Posterior cingulate gyrus (tissue), 11 donors: ENCODE results near the gene NDUFA8.

ENCODE experiments used
- DNase-seq, 10 donors: peaks; one replicate each; pipeline versions ENCODE4 v3.0.0 to v3.0.0-alpha.2; 2020 to 2021; ENCODE audit warnings: mixed read lengths in 3 of 10
- intact Hi-C: fragments of 100-400 bp; cut with DNase I; formaldehyde crosslinking; loops from one replicate; pipeline ENCODE4 v1.15.1; 2023

The NDUFA8 gene

DNA sequence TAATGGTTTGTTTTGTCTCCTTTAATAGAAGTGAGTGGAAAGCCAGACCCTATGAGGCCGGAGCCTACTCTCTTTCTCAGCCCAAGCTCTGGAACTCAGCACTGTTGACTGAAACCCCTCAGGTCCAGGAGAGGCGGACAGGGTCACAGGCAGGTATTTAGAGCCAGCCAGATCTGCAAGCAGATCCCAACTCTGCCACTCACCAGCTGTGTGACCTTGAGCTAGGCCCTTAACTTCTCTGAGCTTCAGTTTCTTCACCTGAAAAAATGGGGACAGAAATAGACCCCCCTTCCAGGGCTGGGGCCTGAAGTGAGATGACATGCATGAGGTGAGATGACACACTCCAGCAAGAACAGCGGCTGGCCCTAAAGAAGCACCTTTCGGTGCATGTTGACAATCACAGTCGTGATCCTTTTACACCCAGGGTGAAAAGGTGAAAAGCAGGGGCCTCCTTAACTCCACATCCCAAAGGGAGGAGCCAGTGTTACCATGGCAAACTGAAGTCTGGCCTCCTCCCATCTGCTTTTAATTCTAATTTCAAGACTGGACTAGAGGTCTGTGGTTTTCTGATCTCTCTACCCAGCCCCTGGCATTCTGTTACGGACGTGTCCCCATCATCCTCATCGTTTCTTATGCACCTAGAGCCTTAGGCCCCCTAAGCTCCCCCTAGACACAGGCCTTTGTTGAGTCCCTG, 27.3 kb upstream of the NDUFA8 start:
- no peak for DNase-seq
- intact Hi-C loops: no loop called here

DNA sequence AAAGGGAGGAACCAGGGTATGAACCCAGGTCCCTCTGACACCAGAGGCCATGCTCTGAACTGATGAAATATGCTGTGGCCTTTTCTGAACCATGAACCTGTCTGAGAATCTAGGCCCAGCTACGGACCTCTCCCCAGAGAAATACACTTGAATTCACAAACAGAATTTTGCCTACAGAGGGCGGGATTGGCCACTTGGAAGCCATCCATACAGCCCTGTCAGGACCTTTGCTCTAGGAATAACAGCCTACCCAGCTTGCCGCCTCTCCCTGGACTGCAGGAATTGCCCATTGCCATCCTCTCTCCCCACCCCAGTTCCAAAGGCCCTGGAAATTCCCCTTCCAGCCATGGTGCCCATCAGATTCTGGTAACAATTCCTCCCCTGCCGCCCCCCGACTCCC, 26.7 kb upstream of the NDUFA8 start:
- no peak for DNase-seq
- intact Hi-C loops: no loop called here

DNA sequence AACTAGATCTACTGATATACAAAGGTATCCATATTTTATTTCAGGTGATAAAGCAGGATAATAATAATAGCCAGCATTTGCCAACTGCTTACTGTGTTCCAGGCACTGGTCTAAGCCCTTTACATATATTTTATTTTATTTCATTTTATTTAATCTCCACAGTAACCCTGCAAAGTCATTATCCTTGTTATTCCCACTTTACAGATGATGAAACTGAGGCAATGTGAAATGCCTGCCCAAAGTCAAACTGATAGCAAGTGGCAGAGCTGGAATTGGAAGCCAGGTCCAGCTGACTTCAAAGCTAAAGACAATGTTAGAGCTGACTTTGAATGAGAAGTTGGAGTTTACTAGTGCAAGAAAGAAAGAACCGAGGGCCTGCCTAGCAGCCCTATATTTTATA, 25.0 kb upstream of the NDUFA8 start:
- no peak for DNase-seq
- intact Hi-C loops: no loop called here

DNA sequence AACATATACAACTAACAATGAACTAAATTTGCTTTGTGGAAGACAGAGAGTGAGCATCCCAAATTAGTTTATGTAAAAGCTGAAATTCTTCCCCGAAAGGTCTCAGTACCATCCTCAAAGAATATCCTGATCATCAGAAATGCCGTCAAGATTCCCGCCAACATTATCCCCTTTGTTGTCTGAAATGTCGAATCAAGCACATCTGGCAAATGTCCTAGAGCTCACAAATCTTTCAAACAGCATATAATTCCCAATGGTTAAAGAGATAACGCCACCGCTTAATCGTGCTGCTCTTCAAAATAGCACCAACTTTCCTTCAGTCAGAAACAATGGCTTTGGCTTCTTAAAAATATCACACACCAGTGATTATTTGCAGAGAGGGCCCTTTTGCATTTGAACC, 23.9 kb upstream of the NDUFA8 start:
- no peak for DNase-seq
- intact Hi-C loops: no loop called here

DNA sequence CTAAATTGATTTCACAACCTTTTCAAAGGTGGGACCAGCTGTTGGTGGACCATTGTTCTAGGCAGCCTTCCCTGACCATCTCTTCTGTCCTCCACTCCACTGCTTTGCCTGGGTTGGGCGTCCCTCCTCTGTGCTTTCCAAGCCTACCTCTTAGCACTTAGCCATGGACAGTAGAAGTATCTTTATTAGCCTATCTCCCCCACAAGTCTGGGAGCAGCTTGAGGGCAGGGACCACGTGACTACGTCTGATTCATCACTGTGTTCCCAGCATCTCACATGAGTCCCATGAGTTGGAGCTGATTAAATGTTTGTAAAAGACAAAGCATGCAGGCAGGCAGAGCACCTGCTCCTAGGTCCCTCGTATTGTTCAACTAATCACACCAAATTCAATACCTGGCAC, 21.1 kb upstream of the NDUFA8 start:
- no peak for DNase-seq
- intact Hi-C loops: no loop called here

DNA sequence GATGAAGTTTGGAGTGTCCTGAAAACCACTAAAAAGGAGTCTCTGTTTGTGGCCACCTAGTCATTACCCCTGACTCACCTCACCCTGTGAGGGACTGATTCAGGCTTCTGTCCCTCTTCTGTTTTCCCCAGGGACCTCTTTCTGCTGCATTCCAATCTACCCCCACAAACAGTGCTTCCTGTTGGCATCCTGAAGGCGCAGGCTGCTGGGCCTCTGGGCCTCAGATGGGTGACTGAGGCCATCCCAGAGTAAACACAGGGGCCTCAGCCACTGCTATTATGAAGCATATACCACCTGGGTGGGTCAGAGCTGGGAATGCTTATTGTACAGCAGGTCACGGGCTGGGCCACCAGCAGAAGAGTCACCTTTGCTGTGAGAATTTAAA, 20.1 kb upstream of the NDUFA8 start:
- no peak for DNase-seq

DNA sequence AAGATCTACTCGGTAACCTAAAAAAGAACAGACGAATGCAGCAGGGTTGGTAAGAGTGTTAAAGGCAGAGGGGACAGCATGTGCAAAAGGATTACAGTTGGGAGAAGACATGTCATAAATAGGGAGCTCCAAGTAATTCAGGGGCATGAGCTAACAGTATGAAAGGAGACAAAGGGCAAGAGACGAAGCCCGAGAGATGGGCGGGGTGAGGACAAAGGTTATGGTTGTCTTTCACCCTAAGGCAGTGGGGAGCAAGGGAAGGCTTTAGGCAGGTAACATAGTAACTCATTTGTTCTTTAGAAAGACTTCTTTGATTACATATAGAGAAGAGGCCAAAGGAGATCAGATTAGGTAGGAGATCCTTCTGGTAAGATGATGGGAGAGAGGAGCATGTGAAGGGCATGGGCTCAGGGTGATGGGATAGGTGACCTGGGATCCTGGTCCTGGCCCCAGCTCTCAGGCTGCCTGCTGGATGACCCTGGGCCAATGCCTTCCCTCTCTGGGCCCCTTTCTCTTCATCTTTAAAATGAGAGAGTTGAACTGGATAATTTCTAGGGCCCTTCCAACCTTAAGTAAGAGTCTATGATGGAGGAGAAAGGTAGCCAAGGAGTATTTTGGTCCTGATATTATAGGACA, 19.6 kb upstream of the NDUFA8 start:
- intact Hi-C loops: no loop called here
- no peak for DNase-seq

More for the DNA sequence above, 20.1 kb upstream of the NDUFA8 start:
- intact Hi-C loops: no loop called here

DNA sequence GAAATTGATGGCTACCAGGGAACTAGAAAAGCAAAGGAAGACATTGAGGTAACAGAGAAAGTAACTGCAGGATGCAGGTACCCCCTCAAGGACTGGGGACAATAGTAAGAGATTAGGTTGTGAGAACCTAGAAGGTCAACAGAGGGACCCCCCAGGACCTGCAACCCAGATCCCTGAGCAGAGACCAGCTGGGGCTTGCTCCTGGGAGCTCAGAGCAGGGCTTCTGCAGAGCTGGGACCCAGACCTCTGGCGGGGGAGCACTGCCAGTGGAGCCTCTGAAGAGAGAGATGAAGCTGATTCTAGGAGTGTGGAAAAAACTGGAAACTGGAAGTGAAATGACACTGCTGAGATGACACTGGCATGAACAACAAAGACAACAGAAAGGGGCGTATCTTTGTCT, 17.3 kb upstream of the NDUFA8 start:
- intact Hi-C loops: no loop called here
- no peak for DNase-seq

DNA sequence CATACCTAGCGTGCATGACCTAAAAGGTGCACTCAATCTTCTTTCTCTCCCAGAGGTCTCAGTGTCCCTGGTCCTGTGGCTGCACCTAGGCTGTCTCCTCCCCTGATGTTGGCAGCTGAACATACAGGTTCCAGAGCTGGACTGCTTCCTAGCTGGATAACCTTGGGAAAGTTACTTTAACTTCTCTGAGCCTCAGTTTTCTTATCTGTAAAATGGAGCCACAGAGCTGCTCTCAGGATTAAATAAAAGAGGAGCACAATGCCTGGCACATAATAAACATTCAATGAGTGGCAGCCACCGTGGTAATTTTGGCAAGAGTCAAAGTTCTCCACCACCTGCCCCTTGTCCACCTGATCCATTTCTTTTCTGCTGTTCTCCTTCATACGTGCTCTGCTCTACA, 14.1 kb upstream of the NDUFA8 start:
- intact Hi-C loops: no loop called here
- DNase-seq: no peak

DNA sequence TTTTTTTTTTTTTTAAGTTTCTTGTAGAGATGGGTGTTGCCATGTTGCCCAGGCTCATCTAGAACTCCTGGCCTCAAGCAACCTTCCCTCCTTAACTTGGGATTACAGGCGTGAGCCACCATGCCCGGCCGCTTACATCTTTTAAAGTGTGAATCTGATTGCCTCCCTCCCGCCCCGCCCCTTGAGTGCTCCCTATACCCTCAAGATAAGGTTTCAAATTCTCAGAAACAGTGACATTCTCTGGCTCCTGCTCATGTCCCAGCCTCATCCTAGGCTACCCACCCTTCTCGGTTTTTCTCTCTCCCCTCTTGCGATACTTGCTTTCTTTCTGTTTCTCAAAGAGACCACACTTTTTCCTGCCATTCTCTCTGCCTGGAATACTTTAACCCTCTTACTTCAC, 12.6 kb upstream of the NDUFA8 start:
- intact Hi-C loops: no loop called here
- DNase-seq: no peak

DNA sequence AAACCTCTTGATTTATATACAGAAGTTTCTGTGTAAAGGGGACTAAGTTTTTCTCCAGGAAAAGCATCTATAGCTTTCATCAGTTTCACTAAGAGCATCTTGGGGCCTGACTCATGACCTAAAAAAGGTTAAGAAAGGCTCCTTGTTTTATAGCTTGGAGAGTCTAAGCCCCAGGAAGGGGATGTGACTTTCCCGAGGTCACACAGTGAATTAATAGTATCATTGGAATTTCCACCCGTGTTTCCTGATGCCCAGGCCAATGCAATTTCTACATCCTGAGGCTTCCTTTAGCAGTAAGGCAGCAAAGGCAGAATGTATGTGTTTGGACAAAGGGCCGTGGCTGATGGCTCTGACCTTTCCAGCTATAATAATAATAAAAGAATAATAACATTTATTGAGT, 8.8 kb upstream of the NDUFA8 start:
- no peak for DNase-seq
- intact Hi-C loops: no loop called here

DNA sequence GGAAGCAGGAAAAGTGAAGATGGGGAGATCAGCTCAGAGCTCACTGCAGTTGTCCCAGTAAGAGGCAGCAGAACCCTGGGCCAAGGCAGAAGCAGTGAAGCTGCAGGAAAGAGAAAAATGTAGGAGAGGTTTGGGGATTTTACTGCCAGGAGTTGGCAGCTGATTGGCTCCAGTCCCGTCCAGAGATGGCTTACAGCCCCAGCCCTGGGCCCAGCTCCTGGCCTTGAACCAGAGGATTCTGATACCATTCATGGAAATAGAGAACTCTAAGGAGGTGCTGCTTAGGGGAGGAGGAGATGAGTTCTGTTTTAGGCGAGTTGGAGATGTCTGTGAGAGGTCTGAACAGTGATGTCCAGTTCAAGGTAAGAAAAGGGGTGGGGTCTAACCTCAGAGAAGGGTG, 4.7 kb upstream of the NDUFA8 start:
- intact Hi-C loops: no loop called here
- no peak for DNase-seq

DNA sequence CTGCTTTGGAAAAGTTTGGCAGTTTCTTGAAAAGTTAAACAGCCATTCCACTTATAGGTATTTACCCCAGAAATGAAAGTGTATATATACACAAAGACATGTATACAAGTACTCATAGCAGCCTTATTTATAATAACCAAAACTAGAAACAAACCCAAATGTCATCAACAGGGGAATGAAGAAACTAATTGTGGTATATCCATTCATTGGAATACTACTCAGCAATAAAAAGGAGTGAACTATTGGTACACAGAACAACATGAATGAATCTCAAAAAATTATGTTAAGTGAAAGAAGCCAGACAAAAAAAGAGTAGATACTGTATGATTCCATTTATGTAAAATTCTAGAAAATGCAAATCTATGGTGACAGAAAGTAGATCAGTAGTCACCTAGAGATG, 2.8 kb upstream of the NDUFA8 start:
- no peak for DNase-seq
- intact Hi-C loops: no loop called here

DNA sequence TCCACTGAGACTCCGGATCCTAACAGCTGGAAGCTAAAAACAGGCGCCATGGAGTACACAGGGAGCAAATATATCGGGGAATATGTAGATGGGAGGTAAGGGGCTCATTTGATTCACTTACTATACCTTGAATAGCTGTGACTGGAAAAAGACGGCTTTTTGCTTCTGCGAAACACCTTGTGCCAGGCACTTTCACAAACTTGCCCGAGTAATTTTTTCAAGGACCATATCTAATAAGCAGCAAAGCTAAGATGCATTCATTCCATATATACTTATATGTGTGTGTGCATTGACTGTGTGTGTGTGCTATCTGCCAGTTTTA, 307 bp upstream of the NDUFA8 start:
- intact Hi-C loops: no loop called here
- DNase-seq: no peak

DNA sequence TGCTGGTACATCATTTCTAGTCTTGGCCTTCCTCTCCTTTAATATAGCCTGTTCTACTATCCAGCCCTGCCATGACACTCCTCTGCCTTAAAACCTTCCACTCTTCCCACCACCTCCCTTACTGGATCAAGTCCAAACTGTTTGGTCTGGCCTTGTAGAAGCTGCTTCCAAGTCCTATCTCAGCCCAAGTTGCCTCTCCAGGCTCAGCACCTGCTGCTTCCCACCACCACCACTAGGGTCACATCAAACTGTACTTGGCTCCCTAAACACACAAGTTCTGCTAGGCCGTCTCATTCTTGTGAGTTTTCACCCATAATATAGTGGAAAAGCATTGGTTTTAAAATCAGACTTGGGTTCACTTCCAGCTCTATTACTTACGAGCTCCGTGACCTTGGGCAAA, 1.4 kb downstream of the NDUFA8 start:
- intact Hi-C loops: no loop called here
- DNase-seq: no peak

DNA sequence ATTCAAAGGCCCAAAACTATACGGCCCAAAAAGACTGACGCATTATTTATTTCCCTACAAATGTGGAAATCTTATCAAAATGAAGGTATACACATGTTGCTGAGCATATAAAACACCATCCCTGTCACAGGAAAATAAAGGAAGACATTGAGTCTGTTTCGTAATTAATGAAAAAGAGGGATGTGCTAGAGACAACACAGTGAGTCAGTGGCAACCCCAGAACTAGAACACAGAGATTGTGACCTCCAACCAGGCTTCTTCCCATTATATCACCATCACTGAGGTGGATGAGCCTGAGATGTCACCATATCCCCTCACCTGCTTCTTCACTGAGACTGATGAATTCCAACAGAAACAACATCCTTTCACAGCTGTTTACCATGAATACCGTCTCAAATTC, 3.8 kb downstream of the NDUFA8 start:
- intact Hi-C loops: no loop called here

DNA sequence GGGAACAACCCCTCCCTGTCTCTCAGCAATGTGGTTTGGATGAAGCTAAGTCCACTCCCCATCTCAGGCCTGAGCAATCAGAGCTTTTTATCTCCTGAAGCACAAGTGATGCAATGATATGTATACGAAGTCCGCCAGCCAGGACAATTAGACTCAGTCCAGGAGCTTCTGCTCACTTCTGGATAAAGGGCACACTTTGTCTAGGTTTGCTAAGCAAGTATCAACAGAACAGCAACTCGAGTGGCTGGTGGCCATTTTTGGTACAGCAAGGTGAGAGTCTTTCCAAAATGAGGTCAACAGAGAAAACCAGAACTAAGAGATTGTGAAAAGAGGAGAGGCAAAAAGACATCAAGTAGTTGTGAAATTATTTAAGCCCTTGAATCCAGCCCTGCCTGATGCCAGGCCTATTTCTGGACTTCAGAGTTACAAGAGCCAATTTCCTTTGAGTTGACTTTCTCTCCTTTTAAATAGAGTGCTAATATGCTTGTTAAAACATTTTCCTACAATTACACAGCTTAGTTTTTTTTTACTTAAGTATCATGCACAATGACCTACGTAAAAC, 8.2 kb downstream of the NDUFA8 start:
- intact Hi-C loops: no loop called here
- DNase-seq: no peak

More for the DNA sequence above, 3.8 kb downstream of the NDUFA8 start:
- DNase-seq: no peak

DNA sequence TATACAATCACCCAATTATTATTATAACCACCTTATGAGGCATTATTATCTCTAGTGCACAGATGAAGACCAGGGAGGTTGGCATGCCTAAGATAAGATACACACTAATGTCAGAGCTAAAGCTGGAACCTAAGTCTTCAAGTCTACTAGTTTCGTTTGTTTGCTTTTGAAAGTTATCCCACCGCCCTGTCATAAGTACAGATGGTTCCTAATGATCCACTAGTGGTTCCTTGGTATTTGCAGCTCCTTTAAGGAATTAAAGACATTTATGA, 14.1 kb downstream of the NDUFA8 start:
- DNase-seq: no peak
- intact Hi-C loops: no loop called here

DNA sequence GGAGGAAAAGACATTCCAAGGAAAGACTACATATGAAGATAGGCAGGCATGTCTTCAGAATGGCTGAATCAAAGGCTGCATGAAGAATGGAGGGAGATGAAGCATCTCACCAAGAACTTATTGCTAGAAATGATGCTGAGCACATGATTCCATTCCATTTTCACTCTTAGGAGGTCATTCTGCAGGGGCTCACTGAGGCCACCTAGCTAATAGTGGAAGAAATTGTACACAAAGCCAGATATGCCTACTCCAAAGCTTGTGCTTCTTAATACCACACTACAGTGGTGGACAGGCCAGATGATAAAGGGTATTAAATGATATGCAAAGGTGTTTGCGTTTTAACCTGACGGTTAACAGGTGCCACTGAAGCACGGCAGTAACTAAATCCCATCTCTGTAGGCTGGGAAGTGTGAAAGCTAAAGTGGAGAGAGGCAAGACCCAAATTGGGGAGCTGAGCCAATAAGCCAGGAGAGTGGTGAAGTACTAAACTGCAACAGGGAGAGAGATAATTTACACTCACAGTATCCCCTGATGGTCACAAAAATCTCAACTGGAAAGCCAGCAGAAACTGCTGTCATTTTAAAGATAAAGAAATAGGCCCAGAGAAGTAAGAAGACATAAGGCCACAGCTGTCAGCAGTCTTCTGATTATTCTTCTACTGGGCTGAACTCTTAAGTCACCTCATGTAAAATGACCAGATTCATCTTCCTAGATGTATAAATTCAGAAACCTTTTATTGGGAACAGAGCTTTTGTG, 14.6 kb downstream of the NDUFA8 start:
- no peak for DNase-seq
- intact Hi-C loops: no loop called here

DNA sequence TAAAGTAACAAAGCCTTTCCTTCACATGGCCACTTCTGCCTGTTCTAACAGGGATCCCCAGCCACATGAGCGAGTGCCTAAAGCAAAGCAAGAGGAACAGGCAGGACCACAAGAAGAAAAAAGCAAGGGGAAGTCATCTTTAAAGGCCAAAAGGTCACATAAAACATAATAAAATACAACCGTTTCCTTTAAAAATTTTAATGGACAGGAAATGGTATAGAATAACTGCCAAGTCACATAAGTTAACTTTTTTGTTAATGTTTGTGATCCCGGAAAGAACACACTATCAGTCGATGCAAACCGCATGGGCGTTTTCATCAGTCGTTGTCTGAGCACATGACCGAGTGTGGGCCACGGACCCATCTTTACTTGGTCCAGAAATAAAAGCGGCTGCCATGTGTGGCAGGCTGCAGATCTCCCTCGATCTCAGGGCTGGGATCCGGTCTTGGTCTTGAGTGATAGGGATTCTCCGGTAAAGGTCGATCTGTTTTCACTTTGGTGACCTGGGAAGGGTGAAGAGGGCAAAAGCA, 15.6 kb downstream of the NDUFA8 start:
- intact Hi-C loops: no loop called here
- DNase-seq: no peak

DNA sequence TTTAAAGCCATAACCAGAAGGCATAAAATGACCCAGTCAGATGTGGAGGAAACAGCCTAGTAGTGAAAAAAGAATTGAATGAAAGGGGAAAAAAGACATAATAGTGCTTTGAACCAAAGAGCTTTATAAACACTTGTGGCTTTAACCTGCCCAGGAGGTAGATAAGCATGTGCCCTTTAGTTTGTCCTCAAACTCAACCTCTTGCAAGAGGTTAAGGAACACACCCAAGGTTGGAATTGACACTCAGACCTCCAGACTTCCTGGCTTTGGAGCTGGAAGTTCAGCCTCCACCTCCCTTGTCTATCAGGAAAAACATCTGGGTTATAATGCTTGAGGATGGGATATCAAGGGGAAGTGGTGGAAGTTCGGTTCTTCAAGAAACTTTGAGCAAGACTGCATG, 16.3 kb downstream of the NDUFA8 start:
- intact Hi-C loops: no loop called here
- no peak for DNase-seq

DNA sequence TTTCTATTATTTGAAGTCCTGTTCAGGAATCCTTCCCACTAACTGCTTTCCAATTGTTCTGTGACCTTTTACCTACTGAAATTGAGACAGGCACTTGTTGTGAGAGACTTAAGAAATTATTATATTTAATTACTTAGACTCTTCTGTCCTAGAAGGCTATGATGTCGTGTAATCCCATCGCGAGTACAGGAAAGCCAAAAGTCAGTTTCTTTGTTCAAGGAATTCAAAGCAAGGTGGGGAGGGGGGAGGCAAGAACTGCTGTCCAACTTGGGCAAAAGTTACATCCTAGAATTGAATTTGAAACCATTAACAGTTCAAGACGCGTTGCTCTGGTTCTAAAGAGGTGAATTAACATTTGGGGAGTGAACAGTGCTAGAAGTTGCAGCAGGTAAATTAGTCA, 17.9 kb downstream of the NDUFA8 start:
- DNase-seq: no peak
- intact Hi-C loops: no loop called here
